ENCODE data around the gene HPF1.

- TF ChIP-seq POLR2AphosphoS5 (IDR thresholded peaks at IDR 0.05), result no peak
- no peak for TF ChIP-seq CTCF (IDR thresholded peaks at IDR 0.05)
- no peak for TF ChIP-seq POLR2A (IDR thresholded peaks at IDR 0.05)
- TF ChIP-seq EP300 (IDR thresholded peaks at IDR 0.05), result no peak
Observed at GRCh38 chr4:169730564-169730963, 27.2 kb downstream of the HPF1 start.
